Left ventricle myocardium inferior (tissue), 1 donor: ENCODE results near the gene EIF4B. TPM values are rescaled to one million over a fixed set of nuclear protein-coding genes. Genes with fewer than 3 reads are reported as not detected.
A peak's percentile ranks its signal among the peaks of the same experiment; 100 is the strongest.

Source experiments
- DNase-seq: peaks from one replicate; pipeline ENCODE4 v3.0.0-alpha.2; 2020
- H3K27ac ChIP-seq: fragments of 200-600 bp; replicated peaks from 2 replicates; pipeline ENCODE4 v1.8.0; 2021
- H3K27me3 ChIP-seq: fragments of 200-600 bp; 2 replicates; pipeline ENCODE4 v1.8.0; 2021; ENCODE audit warnings: low read depth
- H3K36me3 ChIP-seq: fragments of 200-600 bp; 2 replicates; pipeline ENCODE4 v1.8.0; 2021
- H3K4me1 ChIP-seq: fragments of 200-600 bp; 2 replicates; pipeline ENCODE4 v1.8.0; 2021
- H3K4me3 ChIP-seq: fragments of 200-600 bp; 2 replicates; pipeline ENCODE4 v1.8.0; 2021; ENCODE audit warnings: mild to moderate bottlenecking, moderate library complexity
- H3K9me3 ChIP-seq: fragments of 200-600 bp; replicated peaks from 2 replicates; pipeline ENCODE4 v1.8.0; 2021
- CTCF ChIP-seq: fragments of 200-600 bp; IDR thresholded peaks from 2 replicates; pipeline ENCODE4 v1.8.0; 2021; ENCODE audit warnings: antibody characterized with exemption, mild to moderate bottlenecking, borderline replicate concordance
- intact Hi-C: fragments of 100-400 bp; cut with micrococcal nuclease; formaldehyde crosslinking; loops from one replicate; pipeline ENCODE4 v1.11.0; 2022
- total RNA-seq: library from RNA; stranded (reverse); fragmentation: NEBNext Ultra II Directional; extraction: Animal tissue kit (Norgen Biotek cat#: 25700); gene quantifications from one replicate; pipeline ENCODE4 v1.2.1, GENCODE V29; 2021
- donor health status: DM: no; HTN: yes; CAD: no; lungs with severe emphysema.

The EIF4B gene
- total RNA-seq, 1 donor from 2014 or later: 390 TPM

GRCh38 chr12:53063708-53064612, 57.7 kb downstream of the EIF4B start:
- TF ChIP-seq CTCF: no peak
- DNase-seq: peak; percentile 60
- Histone ChIP-seq H3K4me3 (peak overlapping the region; percentile 25), H3K27ac (peak overlapping the region; percentile 100), H3K36me3 (peaks cover 73% of the 10 kb centered on the region), H3K27me3 (no peaks in the 10 kb centered on the region), H3K9me3 (no peaks in the 10 kb centered on the region), H3K4me1 (peaks cover 100% of the 10 kb centered on the region)
- intact Hi-C loops: no loop called here

- Histone ChIP-seq H3K4me3 (no peak overlapping the region), H3K27ac (peak overlapping the region; percentile 100), H3K4me1 (peaks cover 100% of the 10 kb centered on the region), H3K9me3 (no peaks in the 10 kb centered on the region), H3K36me3 (peaks cover 64% of the 10 kb centered on the region), H3K27me3 (no peaks in the 10 kb centered on the region)
- no peak for TF ChIP-seq CTCF
- intact Hi-C loops: loop anchor here (5.0 kb wide), 2 partner anchors 37 to 132 kb away; partner anchors contain the start of gene SOAT2
- no peak for DNase-seq
Measured at GRCh38 chr12:53064613-53065436, 58.6 kb downstream of the EIF4B start.

GRCh38 chr12:53065470-53065869, 59.2 kb downstream of the EIF4B start:
- Histone ChIP-seq H3K9me3 (no peaks in the 10 kb centered on the region), H3K36me3 (peaks cover 58% of the 10 kb centered on the region), H3K27ac (peak overlapping the region; percentile 100), H3K4me3 (peak overlapping the region; percentile 31), H3K27me3 (no peaks in the 10 kb centered on the region), H3K4me1 (peaks cover 100% of the 10 kb centered on the region)
- TF ChIP-seq CTCF: no peak
- DNase-seq: no peak
- intact Hi-C loops: loop anchor here (5.0 kb wide), 2 partner anchors 37 to 132 kb away; partner anchors contain the start of gene SOAT2

DNA sequence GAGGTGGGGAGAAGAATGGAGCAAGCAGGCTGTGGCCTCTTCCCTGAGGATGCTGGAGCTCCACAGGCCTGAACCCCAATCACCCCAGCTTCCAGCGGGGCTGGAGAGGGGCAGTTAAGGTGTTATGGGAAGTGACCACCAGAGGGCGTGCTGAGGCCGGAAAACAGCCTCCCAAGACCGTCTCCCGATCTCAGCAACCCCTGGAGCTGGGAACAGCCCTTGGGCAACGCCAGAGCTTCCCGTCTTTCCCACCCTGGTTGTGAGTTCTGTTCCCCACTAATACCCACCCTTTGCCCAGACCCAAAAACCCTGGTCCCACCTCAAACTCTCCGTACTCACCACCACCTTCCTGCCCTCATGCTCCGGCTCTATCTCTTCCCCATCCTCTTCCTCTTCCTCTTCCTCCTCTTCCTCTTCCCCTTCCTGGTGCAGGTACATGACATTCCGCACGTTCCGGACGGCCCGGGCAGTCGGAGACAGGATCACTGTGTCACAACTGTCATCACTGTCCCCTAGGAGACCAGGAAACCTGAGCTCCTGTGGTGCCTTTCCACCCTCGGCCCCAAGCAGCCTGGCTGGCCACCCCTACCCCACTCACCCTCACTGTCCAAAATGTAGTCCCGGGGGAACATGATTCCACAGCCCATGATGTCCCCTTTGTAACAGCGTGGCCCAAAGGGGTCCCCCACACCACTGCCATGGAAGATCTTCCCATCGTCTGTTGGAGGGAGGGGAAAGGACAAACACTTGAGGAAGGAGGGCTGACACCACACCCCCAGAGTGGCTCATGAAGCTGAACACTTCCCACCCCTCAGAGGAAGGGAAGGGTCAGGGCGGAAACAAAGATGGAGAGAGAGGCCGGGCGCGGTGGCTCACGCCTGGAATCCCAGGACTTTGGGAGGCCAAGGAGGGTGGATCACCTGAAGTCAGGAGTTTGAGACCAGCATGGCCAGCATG, 60.0 kb downstream of the EIF4B start:
- peaks cover 50% of the 10 kb centered on the region for H3K36me3 ChIP-seq
- peak; percentile 94 for TF ChIP-seq CTCF
- peak overlapping the region; percentile 31 for H3K4me3 ChIP-seq

More for the DNA sequence above, 60.0 kb downstream of the EIF4B start:
- Histone ChIP-seq H3K4me1 (peaks cover 100% of the 10 kb centered on the region), H3K9me3 (no peaks in the 10 kb centered on the region), H3K27ac (peak overlapping the region; percentile 100), H3K27me3 (no peaks in the 10 kb centered on the region)
- DNase-seq: peak; percentile 81
- intact Hi-C loops: loop anchor here (5.0 kb wide), 2 partner anchors 36 to 131 kb away; partner anchors contain the start of gene SOAT2
